DOHH2 (cell line): Measurements from ENCODE around the gene LSM8.

Source experiments
- H3F3A ChIP-seq: fragments of 200-600 bp; sonication (generic), shearing (Covaris generic); 2 replicates; pipeline ENCODE4 v1.6.0; 2016; ENCODE audit warnings: antibody characterized with exemption, mild to moderate bottlenecking; ENCODE audit not compliant: control insufficient read depth, insufficient read depth
- H3K27ac ChIP-seq: fragments of 200-600 bp; sonication (generic); 2 replicates; pipeline ENCODE4 v1.5.1; 2014; ENCODE audit warnings: low read depth, mild to moderate bottlenecking, low read length, moderate library complexity
- H3K27me3 ChIP-seq: fragments of 200-600 bp; sonication (generic); 2 replicates; pipeline ENCODE4 v1.6.1; 2014; ENCODE audit warnings: mild to moderate bottlenecking, low read length, mixed read lengths; ENCODE audit not compliant: control insufficient read depth
- H3K36me3 ChIP-seq: fragments of 200-600 bp; sonication (generic); 2 replicates; pipeline ENCODE4 v1.6.1; 2014; ENCODE audit warnings: mild to moderate bottlenecking, low read length, moderate library complexity, mixed read lengths; ENCODE audit not compliant: control insufficient read depth
- H3K4me1 ChIP-seq: fragments of 200-600 bp; sonication (generic); 2 replicates; pipeline ENCODE4 v1.6.1; 2014; ENCODE audit warnings: mild to moderate bottlenecking, low read length, mixed read lengths; ENCODE audit not compliant: control insufficient read depth
- H3K4me2 ChIP-seq: fragments of 200-600 bp; sonication (generic); 2 replicates; pipeline ENCODE4 v1.6.0; 2014; ENCODE audit warnings: mild to moderate bottlenecking, low read length, moderate library complexity
- H3K4me3 ChIP-seq: fragments of 200-600 bp; sonication (generic); 2 replicates; pipeline ENCODE4 v1.5.1; 2014; ENCODE audit warnings: mild to moderate bottlenecking, low read length, mixed read lengths
- H3K79me2 ChIP-seq: fragments of 200-600 bp; sonication (generic); 2 replicates; pipeline ENCODE4 v1.6.1; 2014; ENCODE audit warnings: mild to moderate bottlenecking, low read length, mixed read lengths; ENCODE audit not compliant: control insufficient read depth
- H3K9me2 ChIP-seq: fragments of 200-600 bp; sonication (generic); replicated peaks from 2 replicates; pipeline ENCODE4 v1.6.1; 2014; ENCODE audit warnings: mild to moderate bottlenecking, low read length, mixed read lengths; ENCODE audit not compliant: control insufficient read depth
- H3K9me3 ChIP-seq: fragments of 200-600 bp; sonication (generic); 2 replicates; pipeline ENCODE4 v1.6.1; 2014; ENCODE audit warnings: antibody characterized with exemption, low read length, mixed read lengths; ENCODE audit not compliant: control insufficient read depth, insufficient read depth
- H4K20me1 ChIP-seq: fragments of 200-600 bp; sonication (generic); 2 replicates; pipeline ENCODE4 v1.6.0; 2014; ENCODE audit warnings: low read depth, mild to moderate bottlenecking, antibody characterized with exemption, low read length, moderate library complexity; ENCODE audit not compliant: control insufficient read depth, insufficient read depth
- EZH2phosphoT487 ChIP-seq: fragments of 200-600 bp; sonication (generic); IDR thresholded peaks from 2 replicates; pipeline ENCODE4 v1.6.1; 2017; ENCODE audit warnings: borderline replicate concordance, mild to moderate bottlenecking, antibody characterized with exemption, low read length, moderate library complexity, mixed read lengths
- TF ChIP-seq, protein P1 (sequence below): fragments of 200-600 bp; sonication (generic); IDR thresholded peaks from one replicate; pipeline ENCODE4 v1.5.1; 2014; ENCODE audit warnings: antibody characterized with exemption, mild to moderate bottlenecking, low read depth, low read length; ENCODE audit not compliant: poor library complexity, severe bottlenecking

LSM8 gene

DNA sequence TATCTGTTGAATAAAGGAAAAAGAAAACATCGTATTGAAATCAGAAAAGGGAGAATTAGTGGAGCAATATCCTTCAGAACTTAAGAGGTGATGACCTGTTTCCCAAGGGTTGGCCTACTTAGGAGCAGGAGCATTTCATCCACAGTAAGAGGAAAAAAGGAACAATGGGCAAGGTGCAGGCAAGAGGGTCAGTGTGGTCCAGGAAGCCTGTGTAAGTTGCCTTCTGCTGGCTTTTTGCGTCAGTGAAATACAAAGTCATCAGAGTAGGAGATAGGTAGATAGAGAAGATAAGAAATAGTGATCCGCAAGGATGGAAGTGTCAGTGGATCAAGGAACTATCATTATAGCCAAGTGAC lies 35.2 kb downstream of the LSM8 start:
- no peaks in the 10 kb centered on the region for H3K9me2 ChIP-seq
- H3K27me3 ChIP-seq: 0 out of 2 replicates have a peak, but pooled peaks cover 2% of the 10 kb centered on the region
- no peaks in the 10 kb centered on the region for H4K20me1 ChIP-seq
- H3K4me3 ChIP-seq: no peak overlapping the region
- TF ChIP-seq EZH2phosphoT487: no peak
- TF ChIP-seq, protein P1, sequence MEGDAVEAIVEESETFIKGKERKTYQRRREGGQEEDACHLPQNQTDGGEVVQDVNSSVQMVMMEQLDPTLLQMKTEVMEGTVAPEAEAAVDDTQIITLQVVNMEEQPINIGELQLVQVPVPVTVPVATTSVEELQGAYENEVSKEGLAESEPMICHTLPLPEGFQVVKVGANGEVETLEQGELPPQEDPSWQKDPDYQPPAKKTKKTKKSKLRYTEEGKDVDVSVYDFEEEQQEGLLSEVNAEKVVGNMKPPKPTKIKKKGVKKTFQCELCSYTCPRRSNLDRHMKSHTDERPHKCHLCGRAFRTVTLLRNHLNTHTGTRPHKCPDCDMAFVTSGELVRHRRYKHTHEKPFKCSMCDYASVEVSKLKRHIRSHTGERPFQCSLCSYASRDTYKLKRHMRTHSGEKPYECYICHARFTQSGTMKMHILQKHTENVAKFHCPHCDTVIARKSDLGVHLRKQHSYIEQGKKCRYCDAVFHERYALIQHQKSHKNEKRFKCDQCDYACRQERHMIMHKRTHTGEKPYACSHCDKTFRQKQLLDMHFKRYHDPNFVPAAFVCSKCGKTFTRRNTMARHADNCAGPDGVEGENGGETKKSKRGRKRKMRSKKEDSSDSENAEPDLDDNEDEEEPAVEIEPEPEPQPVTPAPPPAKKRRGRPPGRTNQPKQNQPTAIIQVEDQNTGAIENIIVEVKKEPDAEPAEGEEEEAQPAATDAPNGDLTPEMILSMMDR: no peak
- H3K4me1 ChIP-seq: peaks cover 10% of the 10 kb centered on the region
- H3K36me3 ChIP-seq: no peaks in the 10 kb centered on the region
- H3K27ac ChIP-seq: no peak overlapping the region
- H3K9me3 ChIP-seq: no peaks in the 10 kb centered on the region
- no peaks in the 10 kb centered on the region for H3K79me2 ChIP-seq
- no peak overlapping the region for H3K4me2 ChIP-seq
- H3F3A ChIP-seq: no peaks in the 10 kb centered on the region

DNA sequence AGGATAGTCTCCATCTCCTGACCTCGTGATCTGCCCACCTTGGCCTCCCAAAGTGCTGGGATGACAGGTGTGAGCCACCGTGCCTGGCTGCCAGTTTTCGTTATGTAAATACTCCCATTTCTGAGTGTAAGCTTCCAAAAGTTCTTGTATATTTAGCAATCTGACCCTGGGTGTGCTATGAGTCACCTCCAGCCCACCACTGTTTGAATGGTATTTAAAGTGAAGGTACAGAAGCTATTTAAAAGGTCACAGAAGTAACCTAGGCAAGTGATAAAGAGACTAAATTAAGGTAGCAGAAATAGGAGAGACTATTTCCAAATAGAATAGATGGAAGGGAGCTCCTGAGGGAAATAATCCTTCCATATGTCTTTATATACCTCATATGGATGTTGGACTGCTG lies 36.6 kb downstream of the LSM8 start:
- H3K36me3 ChIP-seq: no peaks in the 10 kb centered on the region
- H3K9me2 ChIP-seq: no peaks in the 10 kb centered on the region
- H3K4me1 ChIP-seq: no peaks in the 10 kb centered on the region
- H3K27ac ChIP-seq: no peak overlapping the region
- no peak for TF ChIP-seq EZH2phosphoT487
- TF ChIP-seq, protein P1: no peak
- H4K20me1 ChIP-seq: no peaks in the 10 kb centered on the region
- no peaks in the 10 kb centered on the region for H3K9me3 ChIP-seq
- no peaks in the 10 kb centered on the region for H3F3A ChIP-seq
- no peak overlapping the region for H3K4me2 ChIP-seq
- no peak overlapping the region for H3K4me3 ChIP-seq
- 0 out of 2 replicates have a peak, but pooled peaks cover 2% of the 10 kb centered on the region for H3K27me3 ChIP-seq
- no peaks in the 10 kb centered on the region for H3K79me2 ChIP-seq

DNA sequence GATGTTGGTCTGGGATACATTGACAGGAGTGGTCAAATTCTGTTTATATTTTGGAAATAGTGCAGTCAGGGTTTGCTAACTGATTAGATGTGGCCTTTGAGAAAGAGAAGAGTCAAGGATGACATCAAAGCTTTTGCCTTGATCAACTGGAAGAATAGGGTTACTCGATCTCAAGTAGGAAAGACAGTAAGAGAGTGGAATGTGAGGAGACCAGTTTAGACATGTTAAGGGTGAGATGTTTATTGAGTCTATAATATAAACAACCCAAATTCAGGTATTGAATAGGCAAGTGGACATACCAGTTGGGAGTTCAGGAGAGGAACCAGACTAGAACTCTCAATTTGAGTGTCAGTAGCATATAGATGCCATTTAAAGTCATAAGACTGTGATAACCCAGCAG lies 38.6 kb downstream of the LSM8 start:
- no peak overlapping the region for H3K4me3 ChIP-seq
- no peaks in the 10 kb centered on the region for H3K9me3 ChIP-seq
- H3K36me3 ChIP-seq: no peaks in the 10 kb centered on the region
- H3F3A ChIP-seq: no peaks in the 10 kb centered on the region
- no peak overlapping the region for H3K27ac ChIP-seq
- H3K9me2 ChIP-seq: no peaks in the 10 kb centered on the region
- no peaks in the 10 kb centered on the region for H3K79me2 ChIP-seq
- H4K20me1 ChIP-seq: no peaks in the 10 kb centered on the region
- TF ChIP-seq, protein P1: no peak
- TF ChIP-seq EZH2phosphoT487: no peak
- peaks cover 2% of the 10 kb centered on the region; the same call in 1 of the 2 replicates for H3K27me3 ChIP-seq
- H3K4me2 ChIP-seq: no peak overlapping the region
- H3K4me1 ChIP-seq: no peaks in the 10 kb centered on the region
